CD4-positive, alpha-beta T cell treated with Interferon alpha-2 for 1 hour (primary cell): Measurements from ENCODE around the gene CACNA1C.
"Not testable (repeated sequence)": the region's sequence is repeated elsewhere in the genome, so short reads cannot be mapped to it uniquely, and the experiment has no call there.

ENCODE experiments used
- DNase-seq, 2 donors: peaks; one replicate each; pipeline ENCODE4 v3.0.0-alpha.2; 2020 to 2022

Gene CACNA1C

DNA sequence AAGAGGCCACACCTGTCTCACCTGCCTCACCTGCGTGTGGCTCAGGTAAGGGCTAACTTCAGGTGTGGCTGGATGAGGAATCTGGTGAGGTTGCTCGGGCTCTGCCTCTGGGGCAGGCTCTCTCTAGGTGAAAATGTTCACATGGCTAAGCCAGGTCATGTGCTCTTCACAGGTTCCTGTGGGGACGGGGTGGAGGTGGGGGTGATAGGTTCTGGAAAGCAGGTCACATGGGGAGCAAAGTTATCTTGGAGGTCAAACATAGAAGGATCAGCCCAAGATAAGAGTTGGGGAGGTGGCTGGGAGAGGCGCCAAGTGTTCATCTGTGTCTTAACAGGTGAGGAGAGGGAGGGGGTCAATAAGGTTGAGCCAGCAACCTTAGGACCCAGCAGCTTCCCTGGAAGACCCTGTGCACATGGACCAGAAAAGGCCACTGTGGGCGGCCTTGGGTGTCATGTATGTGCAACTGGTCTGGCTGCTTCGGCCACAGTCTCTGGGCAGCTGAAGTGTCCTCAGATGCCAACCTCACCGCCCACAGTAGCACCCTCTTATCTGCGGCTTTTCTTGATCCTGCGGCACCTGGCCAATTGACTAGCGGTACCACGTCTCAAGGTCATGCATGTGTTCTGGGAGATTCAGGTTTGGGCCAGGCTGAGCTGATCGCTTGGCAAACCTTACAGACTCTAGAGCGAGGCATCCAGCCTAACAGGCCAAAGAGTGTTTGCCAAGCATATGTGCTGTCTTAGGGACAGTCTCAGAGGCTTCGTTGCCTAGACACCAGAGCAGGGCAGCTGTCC is 60.5 kb downstream of the CACNA1C start:
- no peak for DNase-seq

DNA sequence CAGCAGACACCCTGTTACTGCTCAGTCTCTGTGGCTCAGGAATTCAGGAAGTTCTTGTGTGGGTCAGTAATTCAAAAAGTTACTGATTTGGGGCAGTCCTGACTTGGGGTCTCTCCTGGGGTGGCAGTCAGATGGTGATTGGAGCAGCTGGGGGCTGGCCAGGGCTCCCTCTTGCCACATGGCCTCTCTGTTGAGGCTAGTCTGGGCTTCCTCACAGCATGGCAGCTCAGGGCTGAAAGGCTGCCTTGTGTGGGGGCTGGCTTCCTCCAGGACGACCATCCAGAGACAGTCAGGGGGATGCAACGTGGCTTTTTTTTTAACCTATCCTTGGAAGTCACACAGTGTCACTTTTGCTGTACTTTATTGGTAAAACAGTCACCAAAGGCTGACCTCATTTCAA is 61.3 kb downstream of the CACNA1C start:
- no peak for DNase-seq

DNA sequence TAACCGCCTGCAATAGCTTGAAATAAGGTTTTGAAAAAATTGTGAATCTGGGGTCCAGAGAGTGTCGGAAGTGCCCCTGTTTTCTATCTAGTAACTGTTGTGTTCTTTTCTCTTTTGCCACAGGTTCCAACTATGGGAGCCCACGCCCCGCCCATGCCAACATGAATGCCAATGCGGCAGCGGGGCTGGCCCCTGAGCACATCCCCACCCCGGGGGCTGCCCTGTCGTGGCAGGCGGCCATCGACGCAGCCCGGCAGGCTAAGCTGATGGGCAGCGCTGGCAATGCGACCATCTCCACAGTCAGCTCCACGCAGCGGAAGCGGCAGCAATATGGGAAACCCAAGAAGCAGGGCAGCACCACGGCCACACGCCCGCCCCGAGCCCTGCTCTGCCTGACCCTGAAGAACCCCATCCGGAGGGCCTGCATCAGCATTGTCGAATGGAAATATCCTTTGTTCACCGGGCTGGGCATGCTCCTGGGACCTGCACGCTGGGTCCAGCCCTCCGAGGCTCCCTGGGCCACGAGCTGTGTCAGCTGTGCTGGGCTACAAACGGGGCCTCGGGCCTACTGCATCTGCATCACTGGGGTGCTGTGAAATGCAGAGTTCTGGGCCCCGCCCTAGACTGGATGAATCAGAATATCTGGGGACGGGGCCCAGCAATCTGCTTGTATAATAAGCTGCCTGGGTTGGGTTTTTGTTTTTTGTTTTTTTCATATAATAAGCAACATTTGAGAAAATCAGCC is 62.5 kb downstream of the CACNA1C start:
- DNase-seq: no peak

DNA sequence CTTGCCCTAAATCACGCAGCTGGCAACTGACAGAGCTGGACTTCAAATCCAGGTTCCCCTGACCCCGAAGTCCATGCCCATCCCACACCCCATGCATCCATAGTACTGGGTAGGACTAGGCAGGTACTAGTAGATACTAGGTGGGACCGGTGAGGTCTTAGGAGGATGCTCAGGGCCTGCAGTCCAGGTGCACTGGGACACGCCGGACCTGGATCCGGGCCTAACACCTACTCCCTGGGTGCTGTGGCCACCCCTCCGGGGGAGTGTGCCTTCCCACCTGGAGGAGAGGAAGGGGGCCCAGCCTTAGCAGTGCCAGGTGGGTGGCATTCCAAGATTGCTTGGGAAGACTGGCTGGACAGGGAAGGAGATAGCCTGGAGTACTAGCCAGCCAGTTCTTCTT is 64.8 kb downstream of the CACNA1C start:
- no peak for DNase-seq

DNA sequence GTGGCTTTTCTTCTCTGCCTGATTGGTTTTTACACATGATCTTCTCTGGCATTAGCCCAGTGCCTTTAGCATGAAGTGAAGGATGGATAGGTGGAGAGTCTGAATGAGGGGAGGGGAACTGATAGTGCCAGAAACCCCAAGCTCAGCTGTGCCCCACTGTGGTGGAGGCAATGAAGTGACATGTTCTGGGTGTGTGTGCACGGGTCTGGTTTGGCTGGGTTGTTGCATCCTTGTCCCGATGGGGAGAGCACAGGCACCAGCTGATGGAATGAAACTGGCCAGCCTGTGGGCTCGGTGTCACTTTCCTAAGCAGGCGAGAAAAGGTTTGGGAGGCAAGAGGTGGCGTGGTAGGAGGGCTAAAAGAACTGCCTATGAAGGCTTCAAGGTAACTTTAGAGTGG is 65.3 kb downstream of the CACNA1C start:
- DNase-seq: no peak

DNA sequence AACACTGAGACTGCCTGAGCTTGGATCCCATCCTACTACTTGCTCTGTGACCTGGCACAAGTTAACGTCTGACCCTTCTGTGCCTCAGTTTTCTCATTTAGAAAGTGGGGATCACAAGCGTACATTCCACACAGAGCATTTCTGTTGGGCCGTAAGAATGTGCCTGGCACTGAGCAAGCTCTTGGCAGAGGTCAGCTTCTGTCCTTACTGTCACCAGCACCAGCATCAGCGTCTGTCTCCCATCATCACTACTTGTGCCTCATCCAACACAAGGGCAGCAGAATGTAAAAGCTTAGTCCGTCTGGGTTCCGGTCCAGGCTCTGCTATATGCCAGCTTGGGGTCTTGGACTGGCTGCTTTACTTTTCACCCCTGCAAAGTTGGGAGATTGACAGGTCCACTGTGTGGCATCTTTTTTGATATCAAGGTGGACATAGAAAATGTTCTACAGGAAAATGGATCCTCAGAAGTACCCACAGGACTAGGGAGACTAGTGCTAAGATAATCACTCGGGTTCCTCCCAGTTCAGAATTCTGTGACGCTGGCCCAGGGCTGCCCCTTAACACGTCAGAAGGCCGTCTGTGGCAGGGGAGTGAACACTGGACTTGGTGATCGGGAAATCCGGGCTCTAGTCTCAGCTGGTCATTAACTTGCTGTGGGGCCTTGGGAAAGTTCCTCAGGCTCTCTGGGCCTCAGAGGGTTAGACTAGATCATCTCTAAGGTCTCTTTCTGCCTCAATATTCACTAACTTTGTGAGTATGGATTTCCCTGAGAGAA is 65.9 kb downstream of the CACNA1C start:
- DNase-seq: no peak

DNA sequence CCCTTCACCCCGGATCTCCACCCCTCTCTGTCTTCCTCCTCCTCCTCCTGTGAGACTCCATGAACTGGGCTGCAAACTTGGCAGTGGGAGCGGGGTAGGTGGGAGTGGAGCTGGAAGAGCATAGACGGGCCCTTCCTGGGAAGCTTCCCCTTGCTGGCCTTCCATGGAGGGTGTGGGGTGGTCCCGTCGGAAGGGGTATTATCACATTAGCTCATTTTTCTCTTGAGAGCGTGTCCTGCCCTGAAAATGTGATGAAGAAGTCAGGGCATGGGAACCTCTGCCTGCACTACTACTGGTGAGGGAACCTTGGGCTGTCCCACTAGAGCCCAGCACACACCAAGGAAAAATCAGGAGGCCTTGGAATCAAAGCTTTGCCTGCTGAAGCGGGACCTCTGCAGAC is 66.5 kb downstream of the CACNA1C start:
- no peak for DNase-seq

DNA sequence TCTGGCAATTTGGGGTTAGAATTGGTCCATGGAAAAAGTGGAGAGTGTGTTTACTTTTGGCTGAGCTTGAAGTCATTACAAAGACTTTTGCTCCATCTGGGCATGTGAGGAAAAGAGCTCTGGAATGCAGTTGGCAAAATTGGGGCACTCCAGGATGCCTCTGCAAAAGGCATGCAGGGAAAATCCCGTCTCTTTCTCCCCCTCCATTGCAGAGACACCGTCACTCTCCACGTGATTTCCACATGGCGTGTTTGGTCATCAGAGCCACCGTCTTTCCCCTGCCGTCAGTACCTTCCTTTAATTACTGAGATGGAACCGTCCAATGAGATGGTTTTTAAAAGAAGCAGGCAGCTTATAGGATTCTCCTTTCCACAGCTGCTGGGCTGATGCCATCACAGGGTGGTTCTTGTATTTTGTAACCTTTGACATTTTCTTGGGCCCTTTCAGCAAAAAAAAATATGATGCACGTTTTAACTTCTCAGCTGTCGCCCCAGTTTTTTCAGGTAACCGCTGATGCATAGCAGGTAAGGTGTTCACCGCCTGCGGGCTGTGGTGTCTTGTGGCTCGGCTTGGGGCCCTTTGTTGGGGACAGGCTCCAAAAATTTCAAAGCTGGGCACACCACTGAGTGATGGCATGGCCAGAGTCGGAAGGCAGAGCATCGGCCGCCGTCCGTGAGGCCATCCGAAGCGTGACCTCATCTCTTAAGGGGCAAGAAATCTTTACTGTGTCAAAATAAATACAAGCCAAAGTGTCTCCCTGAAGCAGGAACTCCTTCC is 68.4 kb downstream of the CACNA1C start:
- DNase-seq: no peak

DNA sequence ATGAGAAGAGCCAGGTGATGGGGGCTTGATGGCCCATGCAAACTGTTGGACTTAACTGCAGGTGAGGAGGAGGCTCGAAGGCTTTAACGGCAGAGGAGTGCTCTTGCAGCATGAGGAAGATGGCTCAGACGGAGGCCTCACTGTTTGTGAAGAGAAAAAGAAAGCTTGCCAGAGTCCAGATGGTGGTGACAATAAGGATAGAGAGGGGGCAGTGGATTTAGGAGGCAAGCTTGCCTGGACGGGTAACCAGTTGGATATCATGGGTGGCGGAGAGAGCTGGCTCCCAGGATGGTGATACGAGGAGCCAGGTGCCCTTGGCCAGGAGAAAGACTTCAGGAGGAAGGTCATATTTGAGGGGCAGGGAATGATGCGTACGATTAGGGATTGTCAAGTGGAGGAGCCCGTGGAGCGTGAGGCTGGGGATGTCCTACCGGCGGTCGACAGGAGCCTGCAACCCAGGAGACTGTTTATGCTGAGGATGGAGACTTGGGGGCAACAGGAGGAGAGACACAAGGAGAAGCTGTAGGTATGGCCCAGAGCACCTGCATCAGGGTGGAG is 71.8 kb downstream of the CACNA1C start:
- no peak for DNase-seq

DNA sequence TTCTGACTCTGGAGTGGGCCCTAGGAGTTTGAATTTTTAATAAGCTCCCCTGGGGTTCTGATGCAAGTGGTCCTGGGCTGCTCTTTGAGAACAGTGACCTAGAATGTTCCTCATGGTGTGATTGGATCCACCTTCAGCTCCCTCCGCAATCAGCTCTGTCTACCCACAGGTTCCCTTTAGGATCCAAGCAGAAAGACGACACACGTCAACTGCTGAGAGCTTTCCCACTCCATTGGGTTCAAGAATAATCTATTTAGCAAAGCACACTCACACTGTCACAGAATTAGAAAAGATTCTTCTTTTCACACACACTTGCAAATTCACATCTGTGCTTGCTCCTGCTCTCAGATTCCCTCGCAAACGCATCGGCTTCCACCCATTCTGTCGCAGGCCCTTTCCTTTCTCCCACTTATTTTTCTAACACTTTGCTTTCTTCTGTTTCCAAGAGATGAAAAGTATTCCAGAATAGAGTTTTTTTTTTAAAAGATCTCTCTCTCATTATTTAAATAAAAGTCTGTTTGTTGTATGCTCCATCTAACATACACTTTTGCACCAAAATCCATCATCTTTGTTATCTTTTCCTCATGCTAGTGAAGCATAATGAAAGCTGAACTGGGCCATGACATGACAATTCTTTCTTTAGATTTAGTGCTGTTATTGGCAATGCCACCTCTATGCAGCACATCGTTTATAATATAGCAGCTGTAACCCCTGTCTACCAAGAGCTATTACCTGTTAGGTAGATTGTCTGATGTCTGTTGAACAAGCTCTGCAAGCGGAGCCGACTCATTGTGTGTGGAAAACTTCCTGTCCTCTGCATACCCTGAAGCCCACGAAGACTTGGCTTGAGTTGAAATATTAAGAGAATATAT is 73.1 kb downstream of the CACNA1C start:
- DNase-seq: no peak

DNA sequence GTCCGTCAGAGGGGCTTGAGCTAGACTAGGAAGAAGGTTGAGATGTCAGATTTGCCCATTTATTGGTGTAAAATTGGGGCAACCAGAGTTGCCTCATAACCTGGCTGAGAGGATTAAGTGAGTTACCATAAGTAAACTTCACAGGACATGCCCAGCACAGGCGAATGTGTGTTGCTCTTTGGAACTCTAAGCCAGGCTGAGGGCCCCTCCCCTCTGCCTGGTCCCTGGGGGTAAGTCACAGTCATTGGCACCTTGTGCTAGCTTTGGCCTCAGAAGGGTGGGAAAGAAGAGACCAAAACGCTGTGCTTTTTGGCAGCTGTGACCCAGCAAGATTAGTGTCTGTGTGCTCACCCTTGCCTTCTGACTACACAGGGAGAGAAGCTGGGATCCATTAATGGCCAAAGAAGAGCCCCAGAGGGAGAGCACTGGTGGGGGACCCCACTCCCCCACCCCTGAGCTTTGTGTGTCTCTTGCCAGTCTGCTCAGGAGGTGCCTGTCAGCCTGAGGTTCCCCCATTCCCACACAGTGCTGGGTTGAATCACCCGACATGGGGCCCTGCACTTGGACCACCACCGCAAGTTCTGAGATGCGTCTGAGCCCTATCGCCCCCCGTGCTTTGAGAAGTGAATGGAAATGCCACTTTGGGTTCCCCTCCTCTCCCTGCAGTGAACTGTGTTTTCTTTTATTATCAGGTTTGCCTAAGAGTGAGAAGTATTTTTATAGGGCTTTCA is 74.1 kb downstream of the CACNA1C start:
- DNase-seq: no peak

DNA sequence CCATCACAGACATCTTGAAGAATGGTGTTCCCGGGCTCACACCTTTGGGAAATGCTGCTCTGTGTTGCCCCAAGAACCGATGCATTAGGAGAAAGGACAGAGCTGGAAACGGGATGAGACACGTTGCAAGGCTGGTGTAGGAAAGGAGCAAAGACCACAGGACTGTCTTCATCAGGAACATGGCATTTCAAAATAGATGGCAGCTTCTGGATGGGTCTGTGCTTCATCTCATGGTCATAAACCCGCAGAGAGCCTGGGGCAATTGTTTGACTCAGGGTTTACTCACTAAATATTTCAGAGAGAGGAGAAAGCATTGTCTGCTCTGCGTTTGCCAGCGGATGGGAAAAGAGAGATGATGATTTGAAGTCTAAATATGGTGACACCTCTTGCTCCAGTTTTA is 76.3 kb downstream of the CACNA1C start:
- no peak for DNase-seq

DNA sequence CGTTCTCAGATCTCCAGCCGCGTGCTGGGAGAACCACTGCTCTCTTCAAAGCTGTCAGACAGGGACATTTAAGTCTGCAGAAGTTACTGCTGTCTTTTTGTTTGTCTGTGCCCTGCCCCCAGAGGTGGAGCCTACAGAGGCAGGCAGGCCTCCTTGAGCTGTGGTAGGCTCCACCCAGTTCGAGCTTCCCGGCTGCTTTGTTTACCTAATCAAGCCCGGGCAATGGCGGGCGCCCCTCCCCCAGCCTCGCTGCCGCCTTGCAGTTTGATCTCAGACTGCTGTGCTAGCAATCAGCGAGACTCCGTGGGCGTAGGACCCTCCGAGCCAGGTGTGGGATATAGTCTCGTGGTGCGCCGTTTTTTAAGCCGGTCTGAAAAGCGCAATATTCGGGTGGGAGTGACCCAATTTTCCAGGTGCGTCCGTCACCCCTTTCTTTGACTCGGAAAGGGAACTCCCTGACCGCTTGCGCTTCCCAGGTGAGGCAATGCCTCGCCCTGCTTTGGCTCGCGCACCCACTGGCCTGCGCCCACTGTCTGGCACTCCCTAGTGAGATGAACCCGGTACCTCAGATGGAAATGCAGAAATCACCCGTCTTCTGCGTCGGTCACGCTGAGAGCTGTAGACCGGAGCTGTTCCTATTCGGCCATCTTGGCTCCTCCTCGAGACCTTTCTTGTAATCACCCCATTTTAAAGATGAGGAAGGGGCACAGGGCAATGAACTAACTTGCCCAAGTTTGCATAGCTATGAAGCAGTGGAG is 83.1 kb downstream of the CACNA1C start:
- DNase-seq: not testable (repeated sequence)

DNA sequence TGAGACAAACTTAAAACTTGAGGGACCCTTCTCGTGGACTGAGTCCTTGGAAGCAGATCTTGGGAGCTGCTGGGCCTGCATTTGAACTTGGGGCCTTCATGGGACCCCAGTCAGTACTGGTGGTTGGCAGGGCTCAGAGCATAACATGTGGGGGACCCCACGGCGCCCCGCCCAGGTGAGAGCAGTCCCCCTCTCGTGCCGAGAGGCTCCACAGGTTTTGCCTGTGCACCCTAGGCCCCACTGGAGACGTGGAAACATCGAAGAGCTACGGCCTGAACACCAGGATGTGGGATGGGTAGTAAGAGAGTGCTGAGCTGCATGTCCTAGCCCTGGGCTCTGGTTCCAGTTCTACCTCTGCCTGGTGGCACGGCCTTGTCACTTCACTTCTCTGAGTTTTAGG is 84.1 kb downstream of the CACNA1C start:
- DNase-seq: no peak

DNA sequence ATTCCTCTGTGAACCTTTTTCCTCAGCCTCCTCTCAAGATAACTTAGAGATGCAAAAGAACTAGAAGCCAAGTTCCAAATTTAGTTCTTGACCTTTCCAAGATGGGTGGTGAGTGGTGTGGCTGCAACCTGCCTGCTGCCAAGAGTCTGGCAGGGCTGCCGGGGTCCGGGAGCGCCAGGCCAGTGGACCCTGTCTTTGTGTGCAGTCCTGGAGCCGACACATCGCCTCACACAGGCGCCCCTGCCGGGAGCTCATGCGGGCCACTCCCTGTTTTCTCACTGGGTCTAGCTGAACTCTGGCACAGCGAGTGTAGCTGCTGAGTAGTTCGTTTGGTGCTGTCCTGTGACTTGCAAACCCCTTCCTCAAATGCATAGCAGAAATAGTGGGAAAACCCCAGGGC is 84.9 kb downstream of the CACNA1C start:
- no peak for DNase-seq

DNA sequence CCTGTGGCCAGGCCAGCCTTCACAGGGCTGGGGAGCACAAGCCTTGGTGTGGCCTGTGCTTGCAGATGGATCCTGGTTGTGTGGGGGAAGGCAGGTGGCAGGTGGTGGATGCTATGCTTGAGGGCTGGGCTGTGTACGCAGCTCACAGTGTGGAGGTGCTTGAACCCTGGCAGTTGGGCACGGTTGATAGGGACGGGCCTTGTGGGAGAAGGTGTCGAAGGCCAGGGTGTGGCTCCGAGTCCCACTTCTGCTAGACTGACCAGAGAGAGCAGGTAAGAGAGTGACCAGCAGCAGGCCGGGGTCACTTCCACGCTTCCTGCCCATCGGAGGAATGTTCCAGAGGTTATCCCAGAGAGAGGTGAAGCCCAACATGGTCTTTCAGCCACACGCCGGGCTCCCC is 85.5 kb downstream of the CACNA1C start:
- no peak for DNase-seq

DNA sequence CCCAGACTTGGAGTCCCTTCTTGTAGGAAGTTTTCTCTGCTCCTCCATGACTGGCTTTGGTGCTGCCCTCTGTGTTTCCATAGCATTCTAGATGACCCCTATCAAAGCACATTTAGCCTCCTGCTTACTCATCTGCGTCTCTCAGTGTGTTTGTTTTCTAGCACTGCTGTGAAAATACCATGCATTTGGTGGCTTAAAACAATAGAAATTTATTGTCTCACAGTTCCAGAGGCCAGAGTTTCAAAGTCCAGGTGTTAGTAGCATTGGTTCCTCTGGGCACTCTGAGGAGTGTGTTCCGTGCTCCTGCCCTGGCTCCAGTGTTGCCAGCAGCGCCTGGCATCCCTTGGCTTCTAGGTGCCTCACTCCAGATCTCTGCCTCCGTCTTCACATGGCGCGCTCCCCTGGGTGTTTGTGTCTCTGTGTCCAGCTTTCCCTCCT is 86.1 kb downstream of the CACNA1C start:
- DNase-seq: no peak

DNA sequence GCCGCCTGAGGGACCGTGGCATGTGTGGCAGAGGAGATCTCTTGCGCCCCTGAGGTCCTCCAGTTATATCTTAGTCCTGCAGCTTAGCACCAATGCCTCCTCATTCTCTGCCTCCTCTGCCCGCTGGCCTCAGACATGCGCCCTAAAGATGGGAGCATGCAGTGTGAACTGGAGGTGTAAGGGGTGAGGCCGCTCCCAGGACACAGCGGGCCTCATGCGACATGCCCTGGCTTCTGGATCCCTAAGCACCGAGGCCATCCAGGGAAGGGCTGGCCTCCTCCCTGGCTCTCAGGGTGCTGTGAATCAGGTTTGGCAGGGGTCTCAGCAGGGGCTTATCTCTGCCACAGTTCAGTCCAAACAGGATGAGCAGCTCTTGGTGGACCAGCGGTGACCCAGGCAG is 86.9 kb downstream of the CACNA1C start:
- no peak for DNase-seq

DNA sequence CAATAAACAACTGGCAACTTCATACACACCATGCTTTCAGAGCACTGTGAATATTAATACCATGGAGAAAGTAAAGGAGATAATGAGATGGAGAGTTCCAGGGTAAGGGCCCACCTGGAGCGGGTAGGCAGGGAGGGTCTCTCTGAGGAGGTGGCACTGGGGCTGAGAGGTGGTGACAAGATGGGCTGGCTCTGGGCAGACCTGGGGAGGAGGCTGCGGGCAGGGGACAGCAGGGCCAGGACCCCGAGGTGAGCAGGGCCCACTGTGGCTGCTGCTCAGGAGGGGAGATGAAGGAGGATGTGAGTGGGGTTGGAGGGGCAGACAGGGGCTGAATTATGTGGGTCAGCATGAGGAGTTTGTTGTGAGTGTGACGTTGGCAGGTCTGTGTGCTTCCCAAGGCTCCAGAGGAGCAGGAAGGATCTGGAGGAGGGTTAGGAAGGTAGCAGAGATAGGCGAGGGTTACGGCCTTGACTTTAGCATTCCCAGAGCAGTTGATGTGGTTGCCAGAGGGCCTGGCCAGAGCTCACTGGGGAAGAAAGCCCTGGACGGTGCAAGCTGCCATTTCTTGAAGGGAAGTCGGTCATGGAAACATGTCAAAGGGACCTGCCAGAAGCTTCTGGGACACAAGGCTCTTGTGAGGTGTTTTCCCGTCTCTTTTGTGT is 88.2 kb downstream of the CACNA1C start:
- no peak for DNase-seq
